CD14-positive monocyte (primary cell): ENCODE data around the gene TMPRSS11D. TPM values are rescaled to one million over a fixed set of nuclear protein-coding genes. Genes with fewer than 3 reads are reported as not detected.

Experiments
- DNase-seq, 3 donors: peaks; one replicate each; pipeline ENCODE4 v3.0.0-alpha.2; 2011 to 2022
- H2AFZ ChIP-seq: 2 replicates; pipeline ENCODE4 v1.6.0; 2012; ENCODE audit warnings: mild to moderate bottlenecking, low read depth, low read length, inconsistent platforms; ENCODE audit not compliant: insufficient read depth, poor library complexity, severe bottlenecking
- H3K27ac ChIP-seq, 2 donors: 1 replicate in 1 of 2; 2 replicates in 1 of 2; pipeline ENCODE4 v1.5.1; 2012 to 2013; ENCODE audit warnings: low read length in 2 of 2, control low read depth in 1 of 2, inconsistent platforms in 1 of 2, low read depth in 1 of 2, mild to moderate bottlenecking in 1 of 2
- H3K27me3 ChIP-seq, 2 donors: one replicate each; pipeline versions ENCODE4 v1.6.0 to v1.6.1; 2011 to 2013; ENCODE audit warnings: low read length in 2 of 2; ENCODE audit not compliant: control insufficient read depth in 2 of 2, insufficient read depth in 2 of 2
- H3K36me3 ChIP-seq, 2 donors: replicated peaks in 1 of 2; 1 replicate in 1 of 2; 2 replicates in 1 of 2; pipeline versions ENCODE4 v1.5.1 to v1.6.1; 2012 to 2013; ENCODE audit warnings: low read length in 2 of 2, control low read depth in 1 of 2, inconsistent platforms in 1 of 2, mild to moderate bottlenecking in 1 of 2; ENCODE audit not compliant: insufficient read depth in 2 of 2, control insufficient read depth in 1 of 2
- H3K4me1 ChIP-seq, 2 donors: 1 replicate in 1 of 2; 2 replicates in 1 of 2; pipeline versions ENCODE4 v1.5.1 to v1.6.1; 2012 to 2013; ENCODE audit warnings: low read length in 2 of 2, control low read depth in 1 of 2, inconsistent platforms in 1 of 2, mild to moderate bottlenecking in 1 of 2, moderate library complexity in 1 of 2; ENCODE audit not compliant: insufficient read depth in 2 of 2, control insufficient read depth in 1 of 2
- H3K4me2 ChIP-seq: replicated peaks from 2 replicates; pipeline ENCODE3; 2012; ENCODE audit warnings: low read length, moderate library complexity, mild to moderate bottlenecking; ENCODE audit not compliant: poor library complexity, severe bottlenecking; ENCODE audit errors: extremely low read depth
- H3K4me3 ChIP-seq, 3 experiments: fragments of 200-600 bp in 1 of 3; sonication (generic) in 1 of 3; replicated peaks in 1 of 3; 1 replicate in 2 of 3; 2 replicates in 1 of 3; pipeline ENCODE4 v1.5.1; 2011 to 2013; ENCODE audit warnings: low read length in 3 of 3, mild to moderate bottlenecking in 3 of 3, control low read depth in 2 of 3, low read depth in 2 of 3, inconsistent platforms in 1 of 3, moderate library complexity in 1 of 3
- H3K79me2 ChIP-seq: 2 replicates; pipeline ENCODE4 v1.6.0; 2012; ENCODE audit warnings: mild to moderate bottlenecking, control low read depth, inconsistent platforms, low read length, moderate library complexity; ENCODE audit not compliant: insufficient read depth
- H3K9ac ChIP-seq: 2 replicates; pipeline ENCODE4 v1.6.0; 2017; ENCODE audit warnings: low read length, mild to moderate bottlenecking; ENCODE audit not compliant: insufficient read depth, poor library complexity, severe bottlenecking
- H3K9me3 ChIP-seq, 2 donors: replicated peaks in 1 of 2; 1 replicate in 1 of 2; 2 replicates in 1 of 2; pipeline versions ENCODE4 v1.5.1 to v1.6.1; 2012 to 2013; ENCODE audit warnings: low read length in 2 of 2, control low read depth in 1 of 2; ENCODE audit not compliant: control insufficient read depth in 1 of 2, insufficient read depth in 1 of 2
- H4K20me1 ChIP-seq: 2 replicates; pipeline ENCODE4 v1.6.0; 2012; ENCODE audit warnings: mild to moderate bottlenecking, low read length, control low read depth, moderate library complexity; ENCODE audit not compliant: insufficient read depth
- H3K27ac Mint-ChIP-seq, 7 donors: one replicate each; pipeline ENCODE4 v1.8.0; 2020; ENCODE audit warnings: mild to moderate bottlenecking in 7 of 7, mixed read lengths in 7 of 7, moderate library complexity in 6 of 7, inconsistent platforms in 2 of 7
- H3K27me3 Mint-ChIP-seq, 3 donors: one replicate each; pipeline ENCODE4 v1.8.0; 2021 to 2022; ENCODE audit warnings: low read depth in 3 of 3, mild to moderate bottlenecking in 3 of 3, mixed read lengths in 3 of 3, moderate library complexity in 3 of 3, inconsistent platforms in 1 of 3
- H3K36me3 Mint-ChIP-seq, 2 donors: one replicate each; pipeline ENCODE4 v1.8.0; 2020; ENCODE audit warnings: mixed read lengths in 2 of 2, inconsistent platforms in 1 of 2, mild to moderate bottlenecking in 1 of 2
- H3K4me1 Mint-ChIP-seq: one replicate; pipeline ENCODE4 v1.8.0; 2020; ENCODE audit warnings: mild to moderate bottlenecking, mixed read lengths
- H3K4me3 Mint-ChIP-seq, 2 donors: one replicate each; pipeline ENCODE4 v1.8.0; 2020; ENCODE audit warnings: mild to moderate bottlenecking in 2 of 2, mixed read lengths in 2 of 2, moderate library complexity in 1 of 2
- H3K9me3 Mint-ChIP-seq, 7 donors: one replicate each; pipeline ENCODE4 v1.8.0; 2020 to 2022; ENCODE audit warnings: mixed read lengths in 7 of 7, mild to moderate bottlenecking in 6 of 7, moderate library complexity in 6 of 7, inconsistent platforms in 2 of 7
- WGBS: methylation state at CpG from one replicate; pipeline ENCODE4 v1.1.5; 2013; ENCODE audit warnings: missing lambda C conversion rate; ENCODE audit not compliant: insufficient coverage; 5-methylcytosine and 5-hydroxymethylcytosine counted together
- intact Hi-C, 2 donors: fragments of 100-400 bp; cut with micrococcal nuclease; formaldehyde crosslinking; loops; one replicate each; pipeline versions ENCODE4 v1.15.0 to v1.15.1; 2023
- polyA plus RNA-seq, 3 donors: library from polyadenylated mRNA; depleted of rRNA in 1 of 3; unstranded in 2 of 3; stranded (reverse) in 1 of 3; fragments of 300-500 nt in 2 of 3; fragments of >200 nt in 1 of 3; fragmentation: Illumina TruSeq in 2 of 3; gene quantifications; 1 replicate in 2 of 3; 2 replicates in 1 of 3; pipeline ENCODE4 v1.2.3, GENCODE V29; 2012 to 2021
- TF ChIP-seq, protein P1 (sequence below): fragments of 200-600 bp; IDR thresholded peaks from one replicate; pipeline ENCODE4 v1.8.0; 2022; ENCODE audit warnings: antibody characterized with exemption, mild to moderate bottlenecking

The TMPRSS11D gene
- polyA plus RNA-seq, 3 donors: not detected

- peaks cover 7 to 8% of the 10 kb centered on the region in 2 donors for H3K9me3 ChIP-seq
These were observed 9.1 kb upstream of the TMPRSS11D start for GRCh38 chr4:67892905-67893304.

GRCh38 chr4:67892253-67892652, 8.5 kb upstream of the TMPRSS11D start:
- no peak overlapping the region for H3K4me3 ChIP-seq
- peak overlapping the region; percentile 16 for H2AFZ ChIP-seq
- Mint-ChIP-seq H3K9me3 (peaks cover 0 to 11% (median 8%) of the 10 kb centered on the region in 7 donors), H3K27me3 (peaks cover 0 to 2% (median 0%) of the 10 kb centered on the region in 3 donors), H3K27ac (no peak overlapping the region), H3K36me3 (no peaks in the 10 kb centered on the region), H3K4me3 (no peak overlapping the region), H3K4me1 (peaks cover 11% of the 10 kb centered on the region)
- no peak overlapping the region for H3K4me2 ChIP-seq
- H3K27me3 ChIP-seq: no peaks in the 10 kb centered on the region
- no peak for DNase-seq
- no peaks in the 10 kb centered on the region for H3K36me3 ChIP-seq
- intact Hi-C loops: no loop called here
- no peaks in the 10 kb centered on the region for H3K79me2 ChIP-seq
- peaks cover 7 to 8% of the 10 kb centered on the region in 2 donors for H3K9me3 ChIP-seq
- TF ChIP-seq, protein P1, sequence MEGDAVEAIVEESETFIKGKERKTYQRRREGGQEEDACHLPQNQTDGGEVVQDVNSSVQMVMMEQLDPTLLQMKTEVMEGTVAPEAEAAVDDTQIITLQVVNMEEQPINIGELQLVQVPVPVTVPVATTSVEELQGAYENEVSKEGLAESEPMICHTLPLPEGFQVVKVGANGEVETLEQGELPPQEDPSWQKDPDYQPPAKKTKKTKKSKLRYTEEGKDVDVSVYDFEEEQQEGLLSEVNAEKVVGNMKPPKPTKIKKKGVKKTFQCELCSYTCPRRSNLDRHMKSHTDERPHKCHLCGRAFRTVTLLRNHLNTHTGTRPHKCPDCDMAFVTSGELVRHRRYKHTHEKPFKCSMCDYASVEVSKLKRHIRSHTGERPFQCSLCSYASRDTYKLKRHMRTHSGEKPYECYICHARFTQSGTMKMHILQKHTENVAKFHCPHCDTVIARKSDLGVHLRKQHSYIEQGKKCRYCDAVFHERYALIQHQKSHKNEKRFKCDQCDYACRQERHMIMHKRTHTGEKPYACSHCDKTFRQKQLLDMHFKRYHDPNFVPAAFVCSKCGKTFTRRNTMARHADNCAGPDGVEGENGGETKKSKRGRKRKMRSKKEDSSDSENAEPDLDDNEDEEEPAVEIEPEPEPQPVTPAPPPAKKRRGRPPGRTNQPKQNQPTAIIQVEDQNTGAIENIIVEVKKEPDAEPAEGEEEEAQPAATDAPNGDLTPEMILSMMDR: no peak
- WGBS: 100% methylated on average over 1 of the region's 2 CpGs
- H3K4me1 ChIP-seq: no peaks in the 10 kb centered on the region
- H3K27ac ChIP-seq: no peak overlapping the region
- H3K9ac ChIP-seq: no peak overlapping the region
- no peaks in the 10 kb centered on the region for H4K20me1 ChIP-seq

More at GRCh38 chr4:67892905-67893304, 9.1 kb upstream of the TMPRSS11D start:
- peaks cover 0 to 11% (median 8%) of the 10 kb centered on the region in 7 donors for H3K9me3 Mint-ChIP-seq
- TF ChIP-seq, protein P1: no peak
- Histone ChIP-seq H3K36me3 (no peaks in the 10 kb centered on the region), H3K79me2 (no peaks in the 10 kb centered on the region), H3K27ac (no peak overlapping the region), H3K4me1 (no peaks in the 10 kb centered on the region), H3K9ac (no peak overlapping the region), H4K20me1 (no peaks in the 10 kb centered on the region), H3K27me3 (no peaks in the 10 kb centered on the region), H2AFZ (peak overlapping the region; percentile 16), H3K4me2 (no peak overlapping the region), H3K4me3 (no peak overlapping the region)
- H3K27me3 Mint-ChIP-seq: peaks cover 0 to 2% (median 0%) of the 10 kb centered on the region in 3 donors
- no peak for DNase-seq
- no peak overlapping the region for H3K27ac Mint-ChIP-seq
- intact Hi-C loops: no loop called here
- no peak overlapping the region for H3K4me3 Mint-ChIP-seq
- 93% methylated on average over 1 of the region's 3 CpGs for WGBS
- no peaks in the 10 kb centered on the region for H3K36me3 Mint-ChIP-seq
- peaks cover 11% of the 10 kb centered on the region for H3K4me1 Mint-ChIP-seq
